H1 (cell line): Measurements from ENCODE around the gene CA7. TPM values are rescaled to one million over a fixed set of nuclear protein-coding genes. Genes with fewer than 3 reads are reported as not detected.

ENCODE experiments used
- BRCA1 ChIP-seq: IDR thresholded peaks from 2 replicates; pipeline ENCODE4 v1.6.1; 2012; ENCODE audit warnings: low read depth, low read length, improper control_type of control experiment
- CEBPB ChIP-seq: IDR thresholded peaks from 2 replicates; pipeline ENCODE4 v1.6.1; 2012; ENCODE audit warnings: low read depth, low read length
- GABPA ChIP-seq: IDR thresholded peaks from 2 replicates; pipeline ENCODE4 v1.6.1; 2011; ENCODE audit warnings: mild to moderate bottlenecking, low read length, moderate library complexity, borderline replicate concordance; ENCODE audit not compliant: insufficient read depth
- SRF ChIP-seq: IDR thresholded peaks from 2 replicates; pipeline ENCODE4 v1.6.1; 2011; ENCODE audit warnings: mild to moderate bottlenecking, low read depth, low read length, moderate library complexity
- SUZ12 ChIP-seq: fragments of 200-600 bp; sonication (generic); IDR thresholded peaks from 2 replicates; pipeline ENCODE4 v1.6.1; 2012; ENCODE audit warnings: mild to moderate bottlenecking, inconsistent platforms, low read length, moderate library complexity, mixed read lengths
- TEAD4 ChIP-seq: IDR thresholded peaks from 2 replicates; pipeline ENCODE4 v1.6.1; 2012; ENCODE audit warnings: low read depth, low read length, inconsistent platforms, mixed read lengths
- polyA plus RNA-seq, 7 experiments: library from polyadenylated mRNA; depleted of rRNA in 3 of 7; stranded (reverse) in 5 of 7; unstranded in 2 of 7; fragments of >200 nt in 5 of 7; fragments of 200-250 nt in 2 of 7; gene quantifications; 1 replicate in 5 of 7; 2 replicates in 1 of 7; 4 replicates in 1 of 7; pipeline versions ENCODE4 v1.2.1 to v1.2.3, GENCODE V29; 2011 to 2013; ENCODE audit warnings: missing spikeins in 2 of 7, mixed read lengths in 2 of 7
- total RNA-seq: library from RNA; stranded (reverse); fragmentation: NEBNext Ultra II Directional; extraction: Animal tissue kit (Norgen Biotek cat#: 25700); gene quantifications from 2 replicates; pipeline ENCODE4 v1.2.1, GENCODE V29; 2021
- TF ChIP-seq, protein P1 (sequence below): fragments of 300-600 bp; sonication (generic); IDR thresholded peaks from 2 replicates; pipeline ENCODE4 v1.7.1; 2012; ENCODE audit warnings: low read length, moderate library complexity, mild to moderate bottlenecking, inconsistent platforms; ENCODE audit not compliant: insufficient replicate concordance
- TF ChIP-seq, protein P2 (sequence below): IDR thresholded peaks from 2 replicates; pipeline ENCODE4 v1.6.1; 2012; ENCODE audit warnings: low read length, inconsistent platforms

Gene CA7
- total and polyA plus RNA-seq, 2 of the 8 experiments (the other 6 are each of a cell fraction or from before 2014, with no cell fraction given): 1.7 to 2.7 TPM

DNA sequence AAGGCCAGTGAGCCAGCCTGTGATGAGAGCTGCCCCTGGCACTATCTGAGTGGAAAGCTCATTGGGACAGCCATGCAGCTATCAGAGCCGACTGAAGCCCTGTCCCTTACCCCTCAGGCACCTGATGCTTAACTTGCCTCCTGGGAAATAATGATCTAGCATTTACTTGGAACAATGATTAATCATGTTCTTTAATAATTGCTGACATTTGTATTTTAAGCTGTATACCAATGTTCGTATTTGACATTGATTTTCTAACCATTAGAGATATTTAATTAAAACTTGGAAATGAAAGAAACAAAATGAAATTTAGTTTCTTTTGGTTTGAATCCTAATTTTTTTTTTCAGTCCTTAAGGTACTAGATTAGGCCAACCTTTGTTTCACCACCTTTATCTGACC is 46.6 kb downstream of the CA7 start (continued):
- TF ChIP-seq, protein P1, sequence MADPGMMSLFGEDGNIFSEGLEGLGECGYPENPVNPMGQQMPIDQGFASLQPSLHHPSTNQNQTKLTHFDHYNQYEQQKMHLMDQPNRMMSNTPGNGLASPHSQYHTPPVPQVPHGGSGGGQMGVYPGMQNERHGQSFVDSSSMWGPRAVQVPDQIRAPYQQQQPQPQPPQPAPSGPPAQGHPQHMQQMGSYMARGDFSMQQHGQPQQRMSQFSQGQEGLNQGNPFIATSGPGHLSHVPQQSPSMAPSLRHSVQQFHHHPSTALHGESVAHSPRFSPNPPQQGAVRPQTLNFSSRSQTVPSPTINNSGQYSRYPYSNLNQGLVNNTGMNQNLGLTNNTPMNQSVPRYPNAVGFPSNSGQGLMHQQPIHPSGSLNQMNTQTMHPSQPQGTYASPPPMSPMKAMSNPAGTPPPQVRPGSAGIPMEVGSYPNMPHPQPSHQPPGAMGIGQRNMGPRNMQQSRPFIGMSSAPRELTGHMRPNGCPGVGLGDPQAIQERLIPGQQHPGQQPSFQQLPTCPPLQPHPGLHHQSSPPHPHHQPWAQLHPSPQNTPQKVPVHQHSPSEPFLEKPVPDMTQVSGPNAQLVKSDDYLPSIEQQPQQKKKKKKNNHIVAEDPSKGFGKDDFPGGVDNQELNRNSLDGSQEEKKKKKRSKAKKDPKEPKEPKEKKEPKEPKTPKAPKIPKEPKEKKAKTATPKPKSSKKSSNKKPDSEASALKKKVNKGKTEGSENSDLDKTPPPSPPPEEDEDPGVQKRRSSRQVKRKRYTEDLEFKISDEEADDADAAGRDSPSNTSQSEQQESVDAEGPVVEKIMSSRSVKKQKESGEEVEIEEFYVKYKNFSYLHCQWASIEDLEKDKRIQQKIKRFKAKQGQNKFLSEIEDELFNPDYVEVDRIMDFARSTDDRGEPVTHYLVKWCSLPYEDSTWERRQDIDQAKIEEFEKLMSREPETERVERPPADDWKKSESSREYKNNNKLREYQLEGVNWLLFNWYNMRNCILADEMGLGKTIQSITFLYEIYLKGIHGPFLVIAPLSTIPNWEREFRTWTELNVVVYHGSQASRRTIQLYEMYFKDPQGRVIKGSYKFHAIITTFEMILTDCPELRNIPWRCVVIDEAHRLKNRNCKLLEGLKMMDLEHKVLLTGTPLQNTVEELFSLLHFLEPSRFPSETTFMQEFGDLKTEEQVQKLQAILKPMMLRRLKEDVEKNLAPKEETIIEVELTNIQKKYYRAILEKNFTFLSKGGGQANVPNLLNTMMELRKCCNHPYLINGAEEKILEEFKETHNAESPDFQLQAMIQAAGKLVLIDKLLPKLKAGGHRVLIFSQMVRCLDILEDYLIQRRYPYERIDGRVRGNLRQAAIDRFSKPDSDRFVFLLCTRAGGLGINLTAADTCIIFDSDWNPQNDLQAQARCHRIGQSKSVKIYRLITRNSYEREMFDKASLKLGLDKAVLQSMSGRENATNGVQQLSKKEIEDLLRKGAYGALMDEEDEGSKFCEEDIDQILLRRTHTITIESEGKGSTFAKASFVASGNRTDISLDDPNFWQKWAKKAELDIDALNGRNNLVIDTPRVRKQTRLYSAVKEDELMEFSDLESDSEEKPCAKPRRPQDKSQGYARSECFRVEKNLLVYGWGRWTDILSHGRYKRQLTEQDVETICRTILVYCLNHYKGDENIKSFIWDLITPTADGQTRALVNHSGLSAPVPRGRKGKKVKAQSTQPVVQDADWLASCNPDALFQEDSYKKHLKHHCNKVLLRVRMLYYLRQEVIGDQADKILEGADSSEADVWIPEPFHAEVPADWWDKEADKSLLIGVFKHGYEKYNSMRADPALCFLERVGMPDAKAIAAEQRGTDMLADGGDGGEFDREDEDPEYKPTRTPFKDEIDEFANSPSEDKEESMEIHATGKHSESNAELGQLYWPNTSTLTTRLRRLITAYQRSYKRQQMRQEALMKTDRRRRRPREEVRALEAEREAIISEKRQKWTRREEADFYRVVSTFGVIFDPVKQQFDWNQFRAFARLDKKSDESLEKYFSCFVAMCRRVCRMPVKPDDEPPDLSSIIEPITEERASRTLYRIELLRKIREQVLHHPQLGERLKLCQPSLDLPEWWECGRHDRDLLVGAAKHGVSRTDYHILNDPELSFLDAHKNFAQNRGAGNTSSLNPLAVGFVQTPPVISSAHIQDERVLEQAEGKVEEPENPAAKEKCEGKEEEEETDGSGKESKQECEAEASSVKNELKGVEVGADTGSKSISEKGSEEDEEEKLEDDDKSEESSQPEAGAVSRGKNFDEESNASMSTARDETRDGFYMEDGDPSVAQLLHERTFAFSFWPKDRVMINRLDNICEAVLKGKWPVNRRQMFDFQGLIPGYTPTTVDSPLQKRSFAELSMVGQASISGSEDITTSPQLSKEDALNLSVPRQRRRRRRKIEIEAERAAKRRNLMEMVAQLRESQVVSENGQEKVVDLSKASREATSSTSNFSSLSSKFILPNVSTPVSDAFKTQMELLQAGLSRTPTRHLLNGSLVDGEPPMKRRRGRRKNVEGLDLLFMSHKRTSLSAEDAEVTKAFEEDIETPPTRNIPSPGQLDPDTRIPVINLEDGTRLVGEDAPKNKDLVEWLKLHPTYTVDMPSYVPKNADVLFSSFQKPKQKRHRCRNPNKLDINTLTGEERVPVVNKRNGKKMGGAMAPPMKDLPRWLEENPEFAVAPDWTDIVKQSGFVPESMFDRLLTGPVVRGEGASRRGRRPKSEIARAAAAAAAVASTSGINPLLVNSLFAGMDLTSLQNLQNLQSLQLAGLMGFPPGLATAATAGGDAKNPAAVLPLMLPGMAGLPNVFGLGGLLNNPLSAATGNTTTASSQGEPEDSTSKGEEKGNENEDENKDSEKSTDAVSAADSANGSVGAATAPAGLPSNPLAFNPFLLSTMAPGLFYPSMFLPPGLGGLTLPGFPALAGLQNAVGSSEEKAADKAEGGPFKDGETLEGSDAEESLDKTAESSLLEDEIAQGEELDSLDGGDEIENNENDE: no peak
- TF ChIP-seq SUZ12: no peak
- no peak for TF ChIP-seq BRCA1
- no peak for TF ChIP-seq SRF
- no peak for TF ChIP-seq TEAD4
- TF ChIP-seq GABPA: no peak
- TF ChIP-seq CEBPB: no peak
- TF ChIP-seq, protein P2, sequence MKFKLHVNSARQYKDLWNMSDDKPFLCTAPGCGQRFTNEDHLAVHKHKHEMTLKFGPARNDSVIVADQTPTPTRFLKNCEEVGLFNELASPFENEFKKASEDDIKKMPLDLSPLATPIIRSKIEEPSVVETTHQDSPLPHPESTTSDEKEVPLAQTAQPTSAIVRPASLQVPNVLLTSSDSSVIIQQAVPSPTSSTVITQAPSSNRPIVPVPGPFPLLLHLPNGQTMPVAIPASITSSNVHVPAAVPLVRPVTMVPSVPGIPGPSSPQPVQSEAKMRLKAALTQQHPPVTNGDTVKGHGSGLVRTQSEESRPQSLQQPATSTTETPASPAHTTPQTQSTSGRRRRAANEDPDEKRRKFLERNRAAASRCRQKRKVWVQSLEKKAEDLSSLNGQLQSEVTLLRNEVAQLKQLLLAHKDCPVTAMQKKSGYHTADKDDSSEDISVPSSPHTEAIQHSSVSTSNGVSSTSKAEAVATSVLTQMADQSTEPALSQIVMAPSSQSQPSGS: no peak
